RPMI7951 (cell line): ENCODE results near the gene BHLHE23. TPM values are rescaled to one million over a fixed set of nuclear protein-coding genes. Genes with fewer than 3 reads are reported as not detected.
A peak's percentile ranks its signal among the peaks of the same experiment; 100 is the strongest.
"Not testable (repeated sequence)": the region's sequence is repeated elsewhere in the genome, so short reads cannot be mapped to it uniquely, and the experiment has no call there.

Source experiments
- DNase-seq: peaks from one replicate; pipeline ENCODE4 v3.0.0-alpha.2; 2012; ENCODE audit warnings: low read depth
- total RNA-seq: library from RNA; depleted of rRNA; stranded (reverse); fragments of >200 nt; shearing (Covaris generic); gene quantifications from 2 replicates; pipeline ENCODE4 v1.2.3, GENCODE V29; 2014

BHLHE23 gene
- total RNA-seq, 1 experiment from 2014 or later: not detected

- no peak for DNase-seq
Measured at GRCh38 chr20:63043348-63044203, 36.8 kb upstream of the BHLHE23 start.

- no peak for DNase-seq
Measured at GRCh38 chr20:63042448-63043071, 35.8 kb upstream of the BHLHE23 start.

GRCh38 chr20:63041776-63042175 is 35.0 kb upstream of the BHLHE23 start:
- DNase-seq: no peak

GRCh38 chr20:63037669-63038268 is 31.0 kb upstream of the BHLHE23 start:
- DNase-seq: no peak

GRCh38 chr20:63036291-63036690 is 29.5 kb upstream of the BHLHE23 start:
- DNase-seq: no peak

GRCh38 chr20:63035603-63036185 is 28.9 kb upstream of the BHLHE23 start:
- no peak for DNase-seq

GRCh38 chr20:63034710-63035602 is 28.2 kb upstream of the BHLHE23 start:
- DNase-seq: not testable (repeated sequence)

GRCh38 chr20:63033794-63034709 is 27.3 kb upstream of the BHLHE23 start:
- DNase-seq: no peak

- DNase-seq: no peak
Measured at GRCh38 chr20:63032861-63033793, 26.4 kb upstream of the BHLHE23 start.

- no peak for DNase-seq
Measured at GRCh38 chr20:63032026-63032800, 25.4 kb upstream of the BHLHE23 start.

- DNase-seq: no peak
Measured at GRCh38 chr20:63031251-63032014, 24.7 kb upstream of the BHLHE23 start.

GRCh38 chr20:63029358-63030121 is 22.8 kb upstream of the BHLHE23 start:
- no peak for DNase-seq

GRCh38 chr20:63028461-63028921 is 21.7 kb upstream of the BHLHE23 start:
- no peak for DNase-seq

GRCh38 chr20:63027922-63028389 is 21.2 kb upstream of the BHLHE23 start:
- peak; percentile 42 for DNase-seq

GRCh38 chr20:63027221-63027921 is 20.6 kb upstream of the BHLHE23 start:
- DNase-seq: no peak
